Psoas muscle (tissue), 8 donors: ENCODE measurements around the gene MRPL14. TPM values are rescaled to one million over a fixed set of nuclear protein-coding genes. Genes with fewer than 3 reads are reported as not detected.

Experiments
- ATAC-seq, 4 donors: fragments of 200-7000 bp; cut with Tn5 transposase; one replicate each; pipeline ENCODE4 v1.9.1; 2020; ENCODE audit warnings: moderate library complexity in 3 of 4, mild to moderate bottlenecking in 2 of 4
- DNase-seq, 2 donors: peaks; one replicate each; pipeline ENCODE4 v3.0.0-alpha.2; 2020
- H3K27ac ChIP-seq: fragments of 200-600 bp; one replicate; pipeline ENCODE4 v1.8.0; 2022
- H3K27me3 ChIP-seq, 3 donors: fragments of 200-600 bp in 1 of 3; one replicate each; pipeline versions ENCODE4 v1.6.1 to v1.8.0; 2013 to 2022; ENCODE audit warnings: low read length in 2 of 3, mild to moderate bottlenecking in 2 of 3, moderate library complexity in 1 of 3; ENCODE audit not compliant: insufficient read depth in 3 of 3
- H3K36me3 ChIP-seq, 2 donors: fragments of 200-600 bp in 1 of 2; one replicate each; pipeline versions ENCODE4 v1.6.1 to v1.8.0; 2013 to 2022; ENCODE audit warnings: low read depth in 1 of 2, mild to moderate bottlenecking in 1 of 2, moderate library complexity in 1 of 2; ENCODE audit not compliant: insufficient read depth in 1 of 2
- H3K4me1 ChIP-seq: fragments of 200-600 bp; one replicate; pipeline ENCODE4 v1.8.0; 2022
- H3K4me3 ChIP-seq: fragments of 200-600 bp; one replicate; pipeline ENCODE4 v1.8.0; 2022; ENCODE audit warnings: mild to moderate bottlenecking
- H3K9me3 ChIP-seq: fragments of 200-600 bp; one replicate; pipeline ENCODE4 v1.8.0; 2022
- CTCF ChIP-seq: fragments of 200-600 bp; IDR thresholded peaks from one replicate; pipeline ENCODE4 v1.8.0; 2022; ENCODE audit warnings: antibody characterized with exemption
- WGBS, 3 donors: extraction: QIAGEN DNeasy Blood & Tissue Kit; methylation state at CpG; one replicate each; pipeline versions ENCODE4 v1.1.6 to v1.1.7; 2013; 5-methylcytosine and 5-hydroxymethylcytosine counted together
- intact Hi-C, 2 donors: fragments of 100-400 bp; cut with DNase I; formaldehyde crosslinking; loops; one replicate each; pipeline versions ENCODE4 v1.11.0 to v1.14.2; 2022
- polyA plus RNA-seq, 3 donors: library from polyadenylated mRNA; stranded (reverse); fragments of 200-250 nt; gene quantifications; one replicate each; pipeline ENCODE4 v1.2.3, GENCODE V29; 2013
- total RNA-seq, 4 donors: library from RNA; stranded (reverse); fragmentation: NEBNext Ultra II Directional in 2 of 4; extraction: Animal tissue kit (Norgen Biotek cat#: 25700) in 2 of 4; gene quantifications; one replicate each; pipeline versions ENCODE4 v1.2.1 to v1.2.4, GENCODE V29; 2021 to 2023
- donor health status: healthy with polysubstance abuse.
- donor health status: DM: no; HTN: no; CAD: no; lungs with moderate emphysema.
- donor health status: Bipolar disorder and iron deficiency.
- donor health status: healthy.
- donor health status: DM: yes; HTN: yes; CAD: no.
- donor health status: DM: no; HTN: no; CAD: no.
- donor health status: DM: no; HTN: no; CAD: no.
- donor health status: DM: yes; HTN: yes; CAD: no.

The MRPL14 gene
- total and polyA plus RNA-seq, 7 donors, result 62.3 to 308 (median 166) TPM

- intact Hi-C loops, result no loop called here
- 89 to 93% (median 92%) methylated on average over 11 of the region's 11 CpGs for WGBS, 3 donors
- no peak overlapping the region for H3K27ac ChIP-seq
Observed at GRCh38 chr6:44088827-44089590, 38.2 kb downstream of the MRPL14 start.

GRCh38 chr6:44087623-44088022 is 39.6 kb downstream of the MRPL14 start:
- WGBS, 3 donors, result 94 to 97% (median 96%) methylated on average over 2 of the region's 2 CpGs
- DNase-seq (peak in 1 of 2 donors; percentile 42), ATAC-seq (no peak)
- H3K4me3 ChIP-seq, result no peak overlapping the region
- H3K27me3 ChIP-seq, result no peaks in the 10 kb centered on the region
- TF ChIP-seq CTCF, result no peak
- intact Hi-C loops, result no loop called here
- peaks cover 25% of the 10 kb centered on the region for H3K4me1 ChIP-seq
- H3K27ac ChIP-seq, result peak overlapping the region; percentile 71
- no peaks in the 10 kb centered on the region for H3K9me3 ChIP-seq
- H3K36me3 ChIP-seq, result peaks cover 0 to 6% of the 10 kb centered on the region in 2 donors

More at GRCh38 chr6:44088827-44089590, 38.2 kb downstream of the MRPL14 start:
- no peak for DNase-seq
- Histone ChIP-seq H3K36me3 (peaks cover 0 to 11% of the 10 kb centered on the region in 2 donors), H3K4me3 (no peak overlapping the region), H3K4me1 (peaks cover 24% of the 10 kb centered on the region), H3K27me3 (no peaks in the 10 kb centered on the region), H3K9me3 (no peaks in the 10 kb centered on the region)
- TF ChIP-seq CTCF, result no peak
- ATAC-seq, result no peak

GRCh38 chr6:44086931-44087574 is 40.2 kb downstream of the MRPL14 start:
- DNase-seq (peak; percentile 72 to 88), ATAC-seq (peak; percentile 37 to 63 (median 48))
- 49 to 60% (median 53%) methylated on average over 9 of the region's 9 CpGs for WGBS, 3 donors
- Histone ChIP-seq H3K4me1 (peaks cover 25% of the 10 kb centered on the region), H3K27me3 (no peaks in the 10 kb centered on the region), H3K27ac (peak overlapping the region; percentile 71), H3K4me3 (no peak overlapping the region), H3K9me3 (no peaks in the 10 kb centered on the region), H3K36me3 (peaks cover 0 to 6% of the 10 kb centered on the region in 2 donors)
- no peak for TF ChIP-seq CTCF
- intact Hi-C loops, result no loop called here

GRCh38 chr6:44085219-44085618 is 42.0 kb downstream of the MRPL14 start:
- ATAC-seq (no peak), DNase-seq (no peak)
- no peaks in the 10 kb centered on the region for H3K9me3 ChIP-seq
- peaks cover 25% of the 10 kb centered on the region for H3K4me1 ChIP-seq
- WGBS, 3 donors, result 82 to 92% (median 85%) methylated on average over 2 of the region's 2 CpGs
- no peak for TF ChIP-seq CTCF
- intact Hi-C loops, result no loop called here
- H3K36me3 ChIP-seq, result peaks cover 0 to 6% of the 10 kb centered on the region in 2 donors
- no peak overlapping the region for H3K4me3 ChIP-seq
- H3K27me3 ChIP-seq, result no peaks in the 10 kb centered on the region
- H3K27ac ChIP-seq, result peak overlapping the region; percentile 89
